LoVo (cell line): ENCODE data around the gene AOC2.
A peak's percentile ranks its signal among the peaks of the same experiment; 100 is the strongest.
"Not testable (repeated sequence)": the region's sequence is repeated elsewhere in the genome, so short reads cannot be mapped to it uniquely, and the experiment has no call there.

Source experiments
- DNase-seq: peaks from one replicate; pipeline ENCODE4 v3.0.0-alpha.2; 2016; ENCODE audit warnings: low spot score

AOC2 gene

DNA sequence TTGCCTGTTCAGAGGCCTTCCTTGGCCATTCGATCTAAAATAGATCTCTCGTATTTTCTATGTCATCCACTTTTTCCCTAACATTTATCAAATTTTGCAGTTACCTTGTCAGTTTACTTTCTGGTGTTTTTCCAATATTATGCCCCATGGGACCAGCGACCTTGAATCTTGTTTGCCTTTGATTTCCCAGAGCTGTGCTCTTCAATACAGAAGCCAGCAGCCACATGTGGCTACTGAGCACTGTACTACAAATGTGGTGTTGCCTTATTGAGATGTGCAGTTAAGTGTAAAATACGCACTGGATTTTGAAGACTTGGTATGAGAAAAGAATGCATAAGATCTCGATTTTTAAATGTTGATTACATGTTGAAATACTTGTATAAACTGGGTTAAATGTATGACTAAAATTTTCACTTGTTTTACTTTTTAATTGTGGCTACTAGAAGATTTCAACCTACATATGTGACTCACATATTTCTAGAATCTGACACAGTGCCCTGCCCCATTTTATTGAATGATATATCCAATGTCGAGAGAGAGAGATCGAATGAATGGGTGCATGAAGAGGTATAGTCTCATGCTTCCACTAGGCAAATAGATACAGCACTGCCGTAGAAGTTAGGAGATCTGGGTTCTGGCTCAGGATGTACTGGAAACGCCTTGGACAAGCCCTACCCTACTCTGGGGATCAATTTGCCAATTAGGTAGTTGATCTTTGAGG is 12.0 kb upstream of the AOC2 start:
- DNase-seq = peak; percentile 22

DNA sequence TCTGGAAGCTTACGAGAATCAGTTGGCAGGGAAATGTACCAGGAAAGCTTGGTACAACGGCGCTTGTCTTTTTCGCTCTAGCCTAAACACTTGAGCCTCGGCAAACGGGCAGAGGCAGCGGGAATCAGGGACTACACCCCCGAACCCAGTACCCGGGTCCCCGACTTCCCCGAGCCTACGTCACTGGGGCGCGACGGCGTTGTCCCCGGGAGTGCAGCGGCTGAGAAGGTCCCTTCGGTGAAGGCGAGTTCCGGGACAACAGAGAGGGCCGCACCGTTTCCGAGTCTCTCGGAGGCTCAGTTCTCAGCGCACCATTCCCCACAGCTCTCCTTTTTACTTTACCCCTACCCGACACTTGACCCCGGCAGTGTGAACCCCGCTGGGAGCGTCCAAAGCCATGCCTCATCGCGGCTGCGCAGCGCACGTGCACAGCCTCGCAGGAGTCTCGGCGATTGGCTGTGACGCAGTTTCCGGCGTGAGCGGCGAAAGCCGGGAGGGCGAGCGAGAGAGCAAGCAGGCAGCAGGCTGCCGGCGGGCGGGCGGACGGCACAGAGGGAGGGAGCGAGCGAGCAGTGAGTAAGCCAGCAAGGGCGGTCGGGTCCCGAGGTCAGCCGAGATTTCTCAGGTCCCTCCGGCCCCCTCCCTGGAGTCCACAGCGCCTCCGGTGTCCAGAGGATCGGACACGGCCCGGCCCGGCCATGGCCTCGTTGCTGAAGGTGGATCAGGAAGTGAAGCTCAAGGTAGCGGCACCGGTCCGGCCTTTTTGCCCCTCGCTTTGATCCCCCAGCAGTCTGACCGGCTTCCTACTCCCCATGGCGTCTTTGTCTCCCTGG is 11.2 kb upstream of the AOC2 start, which contains the start of gene PSME3:
Gene PSME3 (plus strand): TSS at position 464 of the 833 bp plus-strand sequence. CDS start 235 bp downstream, at position 699.
- DNase-seq = peak; percentile 91

GRCh38 chr17:42833767-42834422 is 10.5 kb upstream of the AOC2 start:
- DNase-seq = no peak

- DNase-seq = no peak
These were observed 8.6 kb upstream of the AOC2 start for GRCh38 chr17:42835732-42836131.

DNA sequence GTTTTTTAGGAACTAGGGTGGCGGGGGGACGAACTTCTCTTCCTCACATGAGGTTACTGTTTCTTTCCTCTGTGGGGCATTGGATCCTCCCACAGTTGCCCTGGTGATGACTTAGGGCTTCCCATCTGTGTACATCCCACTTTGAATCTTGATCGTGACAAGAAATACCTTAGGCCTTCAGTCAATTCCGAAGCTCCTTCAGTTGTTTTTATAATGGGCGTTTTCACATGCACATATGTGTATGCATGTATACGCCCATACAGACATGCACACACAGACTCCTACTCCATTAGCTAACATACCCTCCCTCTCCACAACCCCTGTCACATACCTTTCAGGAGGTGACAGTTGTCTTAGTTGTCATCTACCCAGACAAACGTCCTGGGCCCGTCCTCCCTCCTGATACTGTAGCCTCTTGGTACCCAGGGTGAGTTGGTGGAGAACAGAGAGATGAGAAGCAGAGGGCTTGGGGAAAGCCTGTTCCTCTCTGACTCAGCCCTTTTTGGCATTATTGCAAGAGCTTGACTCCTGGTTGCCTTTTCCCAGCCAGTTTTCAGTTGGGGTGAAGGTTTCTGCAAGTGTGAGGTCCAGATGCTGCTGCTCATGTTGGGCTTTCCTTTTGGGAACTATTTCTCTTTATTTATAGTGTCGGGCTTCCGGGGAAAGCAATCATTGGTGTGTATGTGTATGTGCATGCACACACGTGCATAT is 2.2 kb upstream of the AOC2 start:
- DNase-seq = no peak

DNA sequence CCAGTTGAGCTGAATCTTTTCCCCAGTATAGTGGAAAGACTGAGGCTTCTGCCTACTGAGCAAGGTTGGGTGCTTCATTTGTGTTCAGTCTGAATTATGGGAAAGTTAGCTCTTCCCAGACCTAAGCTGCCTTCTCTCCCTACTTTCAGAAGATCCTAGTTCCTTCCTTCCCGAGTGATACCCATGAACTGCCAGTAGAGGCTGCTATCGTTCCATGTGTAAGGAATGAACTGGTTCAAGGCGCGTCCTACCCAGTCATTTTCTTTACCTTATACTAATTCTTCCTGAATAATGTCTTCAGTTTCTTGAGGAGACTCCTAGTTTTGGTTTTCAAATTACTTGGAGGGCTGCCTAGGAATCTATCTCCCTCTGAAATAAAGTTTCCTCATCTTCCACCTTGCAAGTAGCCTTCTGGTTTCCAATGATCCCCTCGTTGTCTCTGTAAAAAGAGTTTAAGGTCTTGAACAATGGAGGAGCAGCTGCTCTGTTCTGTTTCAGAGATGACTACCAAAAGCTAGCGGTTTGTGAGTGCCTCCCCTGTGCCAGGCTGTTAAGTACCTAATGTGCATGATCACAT is 934 bp upstream of the AOC2 start:
- peak; percentile 27 for DNase-seq

GRCh38 chr17:42844761-42845555 is 578 bp downstream of the AOC2 start:
- no peak for DNase-seq

DNA sequence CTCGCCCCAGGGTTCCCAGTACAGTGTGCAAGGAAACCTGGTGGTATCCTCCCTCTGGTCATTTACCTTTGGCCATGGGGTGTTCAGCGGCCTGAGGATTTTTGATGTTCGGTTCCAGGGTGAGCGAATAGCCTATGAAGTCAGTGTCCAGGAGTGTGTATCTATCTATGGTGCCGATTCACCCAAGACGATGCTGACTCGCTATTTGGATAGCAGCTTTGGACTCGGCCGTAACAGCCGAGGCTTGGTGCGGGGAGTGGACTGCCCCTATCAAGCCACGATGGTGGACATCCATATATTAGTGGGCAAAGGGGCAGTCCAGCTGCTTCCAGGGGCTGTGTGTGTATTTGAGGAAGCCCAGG is 1.2 kb downstream of the AOC2 start:
- DNase-seq = no peak

DNA sequence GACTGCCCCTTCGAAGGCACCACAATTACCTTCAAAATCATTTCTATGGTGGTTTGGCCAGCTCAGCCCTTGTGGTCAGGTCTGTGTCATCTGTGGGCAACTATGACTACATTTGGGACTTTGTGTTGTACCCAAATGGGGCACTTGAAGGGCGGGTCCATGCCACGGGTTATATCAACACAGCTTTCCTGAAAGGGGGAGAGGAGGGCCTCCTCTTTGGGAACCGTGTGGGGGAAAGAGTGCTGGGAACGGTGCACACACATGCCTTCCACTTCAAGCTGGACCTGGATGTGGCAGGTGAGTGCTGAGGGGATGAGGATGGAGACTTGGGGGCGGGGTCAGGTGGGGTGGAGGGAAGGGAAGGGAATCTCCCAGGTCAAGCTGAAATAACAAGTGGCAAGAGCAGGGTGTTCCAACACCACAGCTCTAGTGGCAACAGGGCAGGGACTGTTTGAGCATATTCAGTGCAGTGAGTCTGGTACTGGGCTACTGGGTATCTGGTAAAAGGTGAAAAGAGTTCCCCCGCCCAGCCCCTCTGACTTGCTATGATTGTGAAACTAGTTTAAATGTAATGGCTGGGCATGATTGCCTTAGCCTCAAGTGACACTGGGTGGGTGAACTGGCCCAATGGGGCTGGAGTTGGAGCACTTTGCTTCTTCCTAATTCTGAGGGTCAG is 1.7 kb downstream of the AOC2 start:
- no peak for DNase-seq

GRCh38 chr17:42846594-42847280 is 2.4 kb downstream of the AOC2 start:
- no peak for DNase-seq

- DNase-seq = no peak
These were observed 3.7 kb downstream of the AOC2 start for GRCh38 chr17:42848093-42848492.

- no peak for DNase-seq
These were observed 4.7 kb downstream of the AOC2 start for GRCh38 chr17:42849031-42849430.

GRCh38 chr17:42849451-42850181 is 5.2 kb downstream of the AOC2 start:
- peak; percentile 13 for DNase-seq

- no peak for DNase-seq
These were observed 6.6 kb downstream of the AOC2 start, which contains the start of gene AOC3 for GRCh38 chr17:42850954-42851353. AOC3 (plus strand) TSS chr17:42851199; CDS start chr17:42851344, 145 bp downstream.

DNA sequence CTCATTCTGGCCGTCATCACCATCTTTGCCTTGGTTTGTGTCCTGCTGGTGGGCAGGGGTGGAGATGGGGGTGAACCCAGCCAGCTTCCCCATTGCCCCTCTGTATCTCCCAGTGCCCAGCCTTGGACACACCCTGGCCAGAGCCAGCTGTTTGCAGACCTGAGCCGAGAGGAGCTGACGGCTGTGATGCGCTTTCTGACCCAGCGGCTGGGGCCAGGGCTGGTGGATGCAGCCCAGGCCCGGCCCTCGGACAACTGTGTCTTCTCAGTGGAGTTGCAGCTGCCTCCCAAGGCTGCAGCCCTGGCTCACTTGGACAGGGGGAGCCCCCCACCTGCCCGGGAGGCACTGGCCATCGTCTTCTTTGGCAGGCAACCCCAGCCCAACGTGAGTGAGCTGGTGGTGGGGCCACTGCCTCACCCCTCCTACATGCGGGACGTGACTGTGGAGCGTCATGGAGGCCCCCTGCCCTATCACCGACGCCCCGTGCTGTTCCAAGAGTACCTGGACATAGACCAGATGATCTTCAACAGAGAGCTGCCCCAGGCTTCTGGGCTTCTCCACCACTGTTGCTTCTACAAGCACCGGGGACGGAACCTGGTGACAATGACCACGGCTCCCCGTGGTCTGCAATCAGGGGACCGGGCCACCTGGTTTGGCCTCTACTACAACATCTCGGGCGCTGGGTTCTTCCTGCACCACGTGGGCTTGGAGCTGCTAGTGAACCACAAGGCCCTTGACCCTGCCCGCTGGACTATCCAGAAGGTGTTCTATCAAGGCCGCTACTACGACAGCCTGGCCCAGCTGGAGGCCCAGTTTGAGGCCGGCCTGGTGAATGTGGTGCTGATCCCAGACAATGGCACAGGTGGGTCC is 7.2 kb downstream of the AOC2 start:
- not testable (repeated sequence) for DNase-seq

GRCh38 chr17:42852351-42852750 is 8.0 kb downstream of the AOC2 start:
- no peak for DNase-seq

DNA sequence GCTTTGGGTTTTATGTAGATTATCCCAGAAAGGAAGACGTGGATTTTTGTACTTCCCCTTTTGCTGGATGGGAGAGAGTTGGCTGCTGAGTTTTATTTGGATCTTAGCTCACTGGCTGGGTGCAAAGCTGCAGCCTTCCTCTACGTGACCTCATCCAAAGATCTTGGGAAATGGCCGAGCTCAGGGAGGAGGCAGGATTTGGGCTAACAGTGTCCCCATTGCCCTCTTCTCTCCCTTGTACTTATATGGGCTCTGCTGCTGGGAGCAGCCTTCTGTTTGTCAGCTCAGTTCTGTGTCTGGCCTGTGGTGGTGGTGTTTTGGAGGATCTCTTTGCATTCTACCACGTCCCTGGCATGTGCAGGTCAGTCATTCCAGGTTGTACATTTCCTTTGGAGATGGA is 8.6 kb downstream of the AOC2 start:
- DNase-seq = no peak

DNA sequence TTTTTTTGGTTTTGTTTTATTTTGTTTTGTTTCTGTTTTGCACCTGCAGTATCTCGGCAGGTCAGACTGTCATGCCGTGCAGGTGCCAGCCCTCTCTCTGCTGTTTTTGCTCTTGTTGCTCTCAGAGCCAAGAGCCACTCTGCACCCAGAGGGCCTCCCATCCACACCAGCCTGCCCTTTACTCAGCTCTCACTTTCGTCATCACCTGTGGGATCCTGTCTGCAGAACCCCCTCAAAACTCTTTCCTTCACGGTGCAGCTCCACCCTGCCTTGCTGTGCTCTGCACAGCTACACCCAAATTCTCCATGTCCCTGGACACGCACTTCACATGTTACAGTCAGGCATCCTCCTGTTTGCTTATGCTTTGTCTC is 9.2 kb downstream of the AOC2 start:
- DNase-seq = no peak
